A549 (cell line): Measurements from ENCODE around the gene ADCY2. TPM values are rescaled to one million over a fixed set of nuclear protein-coding genes. Genes with fewer than 3 reads are reported as not detected.
A peak's percentile ranks its signal among the peaks of the same experiment; 100 is the strongest.

Experiments
- ATAC-seq, 2 experiments: fragments of 200-7000 bp in 1 of 2; fragments of >200 bp in 1 of 2; cut with Nextera tagmentation in 1 of 2; cut with Tn5 transposase in 1 of 2; 3 replicates each; pipeline versions ENCODE4 v1.8.0 to v1.9.1; 2018 to 2020; ENCODE audit warnings: mild to moderate bottlenecking in 1 of 2, moderate library complexity in 1 of 2
- CTCF ChIA-PET: fragments of 300-600 bp; sonication (Branson Sonifier 250); formaldehyde crosslinking; extraction: SDS; loops from one replicate; lab custom pipeline; 2021; ENCODE audit warnings: antibody characterized with exemption, inconsistent platforms; lab: Yijun Ruan, JAX
- POLR2A ChIA-PET: fragments of 350-600 bp; formaldehyde crosslinking; extraction: SDS; loops from one replicate; lab custom pipeline; 2021; ENCODE audit warnings: antibody characterized with exemption, inconsistent platforms; lab: Yijun Ruan, JAX
- DNase-seq, 2 experiments: peaks; one replicate each; pipeline versions ENCODE4 v3.0.0 to v3.0.0-alpha.2; 2011 to 2016; ENCODE audit warnings: low read depth in 1 of 2, low spot score in 1 of 2
- FAIRE-seq: peaks from 2 replicates; lab custom pipeline; 2011; peaks lifted over from hg19 to GRCh38; lab: Jason Lieb, UNC
- H3K27ac ChIP-seq, 2 experiments: fragments of >200 bp; sonication (Bioruptor Twin); formaldehyde crosslinking; 3 replicates each; pipeline ENCODE4 v1.5.1; 2016 to 2017
- H3K4me1 ChIP-seq: fragments of >200 bp; sonication (Bioruptor Twin); formaldehyde crosslinking; 3 replicates; pipeline ENCODE4 v1.6.1; 2016
- H3K4me2 ChIP-seq: fragments of >200 bp; sonication (Bioruptor Twin); formaldehyde crosslinking; 3 replicates; pipeline ENCODE4 v1.6.1; 2016
- H3K4me3 ChIP-seq: fragments of >200 bp; sonication (Bioruptor Twin); formaldehyde crosslinking; 3 replicates; pipeline ENCODE4 v1.5.1; 2016
- H3K9me3 ChIP-seq: fragments of >200 bp; sonication (Bioruptor Twin); formaldehyde crosslinking; 3 replicates; pipeline ENCODE4 v1.6.1; 2016
- ATOH8 ChIP-seq: fragments of 250-450 bp; sonication (Bioruptor Pico); IDR thresholded peaks from 2 replicates; pipeline ENCODE4 v1.5.0; 2020; ENCODE audit warnings: low read depth, mild to moderate bottlenecking, moderate library complexity
- CEBPB ChIP-seq, 2 experiments: fragments of >200 bp in 1 of 2; sonication (Bioruptor Twin) in 1 of 2; formaldehyde crosslinking in 1 of 2; IDR thresholded peaks; 2 replicates each; pipeline ENCODE4 v1.6.1; 2012 to 2016
- CHD2 ChIP-seq: fragments of 150-350 bp; IDR thresholded peaks from 2 replicates; pipeline ENCODE4 v1.6.1; 2014; ENCODE audit warnings: low read length; ENCODE audit not compliant: partially characterized antibody
- CTCF ChIP-seq: fragments of >200 bp; sonication (Bioruptor Twin); formaldehyde crosslinking; IDR thresholded peaks from 3 replicates; pipeline ENCODE4 v1.5.1; 2016
- EHMT2 ChIP-seq: fragments of 200-600 bp; sonication (generic); IDR thresholded peaks from 2 replicates; pipeline ENCODE4 v1.6.1; 2016; ENCODE audit warnings: antibody characterized with exemption, low read depth, mild to moderate bottlenecking, moderate library complexity
- ESRRA ChIP-seq: fragments of 150-350 bp; IDR thresholded peaks from 2 replicates; pipeline ENCODE4 v1.6.1; 2014; ENCODE audit warnings: mild to moderate bottlenecking, low read length, borderline replicate concordance
- FOSL2 ChIP-seq, 2 experiments: fragments of 450-650 bp in 1 of 2; fragments of >200 bp in 1 of 2; sonication (Bioruptor Twin) in 1 of 2; formaldehyde crosslinking; IDR thresholded peaks; 2 replicates each; pipeline versions ENCODE4 v1.5.0 to v1.6.1; 2016 to 2020; ENCODE audit warnings: mild to moderate bottlenecking in 1 of 2, moderate library complexity in 1 of 2
- HES2 ChIP-seq: fragments of >200 bp; sonication (Bioruptor Twin); formaldehyde crosslinking; IDR thresholded peaks from 2 replicates; pipeline ENCODE4 v1.6.1; 2016
- HEYL ChIP-seq: fragments of 250-450 bp; sonication (Bioruptor Pico); IDR thresholded peaks from 2 replicates; pipeline ENCODE4 v1.8.0; 2021; ENCODE audit warnings: mild to moderate bottlenecking, moderate library complexity
- HMGXB4 ChIP-seq: fragments of 250-450 bp; sonication (Bioruptor Pico); IDR thresholded peaks from 2 replicates; pipeline ENCODE4 v1.5.0; 2021; ENCODE audit warnings: mild to moderate bottlenecking, moderate library complexity, borderline replicate concordance
- HOXB13 ChIP-seq: fragments of 250-450 bp; sonication (Bioruptor Pico); IDR thresholded peaks from 2 replicates; pipeline ENCODE4 v1.5.0; 2020; ENCODE audit warnings: low read depth, mild to moderate bottlenecking, moderate library complexity
- KDM5A ChIP-seq: fragments of 200-600 bp; sonication (generic); IDR thresholded peaks from 2 replicates; pipeline ENCODE4 v1.6.1; 2016; ENCODE audit warnings: antibody characterized with exemption, mild to moderate bottlenecking
- MAFK ChIP-seq: fragments of 450-650 bp; IDR thresholded peaks from 2 replicates; pipeline ENCODE4 v1.6.1; 2014; ENCODE audit not compliant: partially characterized antibody
- MAZ ChIP-seq: fragments of 150-350 bp; IDR thresholded peaks from 2 replicates; pipeline ENCODE4 v1.6.1; 2014; ENCODE audit warnings: antibody characterized with exemption, low read depth, low read length, borderline replicate concordance
- PHF8 ChIP-seq: fragments of 200-600 bp; sonication (generic); IDR thresholded peaks from 2 replicates; pipeline ENCODE4 v1.6.1; 2016; ENCODE audit warnings: low read depth, mild to moderate bottlenecking, antibody characterized with exemption, moderate library complexity, borderline replicate concordance
- RAD21 ChIP-seq, 2 experiments: fragments of >200 bp in 1 of 2; sonication (Bioruptor Twin) in 1 of 2; formaldehyde crosslinking in 1 of 2; IDR thresholded peaks in 1 of 2; conservative IDR thresholded peaks in 1 of 2; 2 replicates in 1 of 2; 3 replicates in 1 of 2; pipeline ENCODE4 v1.6.1; 2012 to 2018; ENCODE audit warnings: inconsistent platforms in 1 of 2
- RARB ChIP-seq: fragments of 250-450 bp; sonication (Bioruptor Pico); IDR thresholded peaks from 2 replicates; pipeline ENCODE4 v1.8.0; 2021; ENCODE audit warnings: mild to moderate bottlenecking, moderate library complexity
- RFX5 ChIP-seq: fragments of 450-650 bp; IDR thresholded peaks from 2 replicates; pipeline ENCODE4 v1.7.1; 2014; ENCODE audit warnings: antibody characterized with exemption, mild to moderate bottlenecking, moderate library complexity
- SMC3 ChIP-seq: fragments of >200 bp; sonication (Bioruptor Twin); formaldehyde crosslinking; IDR thresholded peaks from 3 replicates; pipeline ENCODE4 v1.6.1; 2018; ENCODE audit warnings: inconsistent platforms
- SREBF2 ChIP-seq: fragments of 450-650 bp; IDR thresholded peaks from 2 replicates; pipeline ENCODE4 v1.6.1; 2014; ENCODE audit warnings: mild to moderate bottlenecking, moderate library complexity
- ZNF302 ChIP-seq: fragments of 250-450 bp; sonication (Bioruptor Pico); IDR thresholded peaks from 2 replicates; pipeline ENCODE4 v1.9.0; 2021; ENCODE audit warnings: inconsistent platforms, mild to moderate bottlenecking, moderate library complexity
- WGBS: methylation state at CpG from one replicate; pipeline ENCODE4 v1.1.6; 2017; ENCODE audit errors: missing lambda C conversion rate; 5-methylcytosine and 5-hydroxymethylcytosine counted together
- polyA plus RNA-seq, 4 experiments: library from polyadenylated mRNA; depleted of rRNA in 3 of 4; stranded (reverse); fragments of >200 nt; fragmentation: RNase III in 1 of 4; extraction: RNeasy Plus Mini Kit Qiagen cat#74134 plus additional on column Dnase treatment in 1 of 4; gene quantifications; 2 replicates in 3 of 4; 3 replicates in 1 of 4; pipeline ENCODE4 v1.2.3, GENCODE V29; 2011 to 2017

The ADCY2 gene
- polyA plus RNA-seq, 2 of the 4 experiments (the other 2 are of a cell fraction): not detected

- WGBS: 41% methylated on average over 2 of the region's 2 CpGs
- H3K9me3 ChIP-seq: no peaks in the 10 kb centered on the region; the same call in 2 of the 3 replicates
- POLR2A ChIA-PET: no interaction called here
- no peak overlapping the region for H3K27ac ChIP-seq
- TF ChIP-seq ATOH8 (CRISPR knock-in tag) (no peak), CEBPB (IDR thresholded peaks at IDR 0.05) (no peak), ESRRA (no peak), MAZ (no peak), RAD21 (conservative IDR thresholded peaks at IDR 0.05 in 1 of 2, IDR thresholded peaks at IDR 0.05 in 1 of 2) (no peak), MAFK (no peak), RFX5 (no peak), HES2 (no peak), CTCF (no peak), KDM5A (no peak), FOSL2 (IDR thresholded peaks at IDR 0.05) (no peak), FOSL2 (CRISPR knock-in tag; IDR thresholded peaks at IDR 0.05) (no peak), CHD2 (no peak), EHMT2 (no peak)
- DNase-seq: no peak
- H3K4me1 ChIP-seq: peaks cover 2% of the 10 kb centered on the region
- no peak for FAIRE-seq
- CTCF ChIA-PET: no interaction called here
- no peak for ATAC-seq
- H3K4me3 ChIP-seq: no peak overlapping the region
- H3K4me2 ChIP-seq: no peak overlapping the region
These were observed 457.1 kb downstream of the ADCY2 start for GRCh38 chr5:7852988-7853387.

GRCh38 chr5:7855611-7856010, 459.7 kb downstream of the ADCY2 start:
- Histone ChIP-seq H3K4me3 (no peak overlapping the region), H3K27ac (no peak overlapping the region), H3K9me3 (no peaks in the 10 kb centered on the region; the same call in 2 of the 3 replicates), H3K4me1 (peaks cover 5% of the 10 kb centered on the region), H3K4me2 (no peak overlapping the region)
- POLR2A ChIA-PET: no interaction called here
- 71% methylated on average over 3 of the region's 3 CpGs for WGBS
- DNase-seq (no peak), ATAC-seq (no peak), FAIRE-seq (no peak)
- CTCF ChIA-PET: interaction anchor here (1.0 to 1.1 kb wide), 2 partner anchors 11 to 595 kb away, joined by 3 read pairs; no protein-coding TSS in a partner anchor
- no peak for TF ChIP-seq HMGXB4 (CRISPR knock-in tag)
- TF ChIP-seq PHF8: no peak
- no peak for TF ChIP-seq HEYL (CRISPR knock-in tag)
- no peak for TF ChIP-seq RARB (CRISPR knock-in tag)
- no peak for TF ChIP-seq EHMT2

- H3K27ac ChIP-seq: no peak overlapping the region
- H3K4me2 ChIP-seq: no peak overlapping the region
- FAIRE-seq (no peak), DNase-seq (peak in 1 of 2 experiments; percentile 53), ATAC-seq (peak; percentile 65 to 95; a peak in 5 of 6 replicates)
- POLR2A ChIA-PET: no interaction called here
- H3K4me3 ChIP-seq: no peak overlapping the region
- peaks cover 5% of the 10 kb centered on the region for H3K4me1 ChIP-seq
- no peaks in the 10 kb centered on the region; the same call in 2 of the 3 replicates for H3K9me3 ChIP-seq
- peak; percentile 52 for TF ChIP-seq CTCF
- TF ChIP-seq KDM5A: no peak
- no peak for TF ChIP-seq EHMT2
- TF ChIP-seq SMC3: 0 out of 3 replicates have a peak, but pooled peaks have one; percentile 10
- no peak for TF ChIP-seq HOXB13 (CRISPR knock-in tag)
- no peak for TF ChIP-seq ZNF302 (CRISPR knock-in tag)
- peak; percentile 58 to 63 for TF ChIP-seq RAD21 (conservative IDR thresholded peaks at IDR 0.05 in 1 of 2, IDR thresholded peaks at IDR 0.05 in 1 of 2)
- no peak for TF ChIP-seq RARB (CRISPR knock-in tag)
- TF ChIP-seq SREBF2: no peak
- WGBS: 100% methylated on average over 2 of the region's 2 CpGs
- CTCF ChIA-PET: interaction anchor here (0.7 to 1.1 kb wide), 3 partner anchors 9 to 596 kb away, joined by 3 read pairs; no protein-coding TSS in a partner anchor
These were observed 460.9 kb downstream of the ADCY2 start for GRCh38 chr5:7856855-7857254.
